Fibroblast of pulmonary artery (primary cell): Measurements from ENCODE around the gene ATP1B3.
"Not testable (repeated sequence)": the region's sequence is repeated elsewhere in the genome, so short reads cannot be mapped to it uniquely, and the experiment has no call there.

Source experiments
- DNase-seq: peaks from one replicate; pipeline ENCODE4 v3.0.0-alpha.2; 2010; ENCODE audit warnings: low read depth
- H3K4me3 ChIP-seq: replicated peaks from 2 replicates; pipeline ENCODE4 v1.5.1; 2011; ENCODE audit warnings: low read depth, mild to moderate bottlenecking, control low read depth, low read length, moderate library complexity
- CTCF ChIP-seq: IDR thresholded peaks from 2 replicates; pipeline ENCODE4 v1.5.1; 2011; ENCODE audit warnings: mild to moderate bottlenecking, control low read depth, low read length, inconsistent platforms; ENCODE audit errors: missing control alignments

Gene ATP1B3

GRCh38 chr3:141965471-141965870, 89.0 kb downstream of the ATP1B3 start:
- no peak for DNase-seq
- TF ChIP-seq CTCF: no peak
- H3K4me3 ChIP-seq: no peak overlapping the region

- TF ChIP-seq CTCF: no peak
- DNase-seq: no peak
- H3K4me3 ChIP-seq: no peak overlapping the region
These were observed 93.3 kb downstream of the ATP1B3 start for GRCh38 chr3:141969711-141970110.

GRCh38 chr3:141971571-141971970, 95.1 kb downstream of the ATP1B3 start:
- H3K4me3 ChIP-seq: no peak overlapping the region
- TF ChIP-seq CTCF: no peak
- no peak for DNase-seq

GRCh38 chr3:141972399-141972798, 96.0 kb downstream of the ATP1B3 start:
- H3K4me3 ChIP-seq: no peak overlapping the region
- DNase-seq: peak; percentile 20
- TF ChIP-seq CTCF: no peak

GRCh38 chr3:141974777-141975176, 98.3 kb downstream of the ATP1B3 start:
- not testable (repeated sequence) for DNase-seq, H3K4me3 ChIP-seq
